GM18873 (cell line): ENCODE data around the gene NFATC1.

Experiments used
- ATAC-seq: cut with Tn5 transposase; IDR thresholded peaks from one replicate; pipeline ENCODE4 v1.9.1; 2021; ENCODE audit warnings: mild to moderate bottlenecking, moderate library complexity, moderate number of reproducible peaks; ENCODE audit not compliant: unreplicated experiment, low FRiP score

Gene NFATC1

GRCh38 chr18:79436556-79437275 is 41.0 kb downstream of the NFATC1 start:
- no peak for ATAC-seq

- ATAC-seq, result no peak
Observed at GRCh38 chr18:79438089-79438897, 42.6 kb downstream of the NFATC1 start.

- ATAC-seq, result no peak
Observed at GRCh38 chr18:79438898-79439627, 43.3 kb downstream of the NFATC1 start.

GRCh38 chr18:79439628-79440023 is 43.9 kb downstream of the NFATC1 start:
- ATAC-seq, result no peak

DNA sequence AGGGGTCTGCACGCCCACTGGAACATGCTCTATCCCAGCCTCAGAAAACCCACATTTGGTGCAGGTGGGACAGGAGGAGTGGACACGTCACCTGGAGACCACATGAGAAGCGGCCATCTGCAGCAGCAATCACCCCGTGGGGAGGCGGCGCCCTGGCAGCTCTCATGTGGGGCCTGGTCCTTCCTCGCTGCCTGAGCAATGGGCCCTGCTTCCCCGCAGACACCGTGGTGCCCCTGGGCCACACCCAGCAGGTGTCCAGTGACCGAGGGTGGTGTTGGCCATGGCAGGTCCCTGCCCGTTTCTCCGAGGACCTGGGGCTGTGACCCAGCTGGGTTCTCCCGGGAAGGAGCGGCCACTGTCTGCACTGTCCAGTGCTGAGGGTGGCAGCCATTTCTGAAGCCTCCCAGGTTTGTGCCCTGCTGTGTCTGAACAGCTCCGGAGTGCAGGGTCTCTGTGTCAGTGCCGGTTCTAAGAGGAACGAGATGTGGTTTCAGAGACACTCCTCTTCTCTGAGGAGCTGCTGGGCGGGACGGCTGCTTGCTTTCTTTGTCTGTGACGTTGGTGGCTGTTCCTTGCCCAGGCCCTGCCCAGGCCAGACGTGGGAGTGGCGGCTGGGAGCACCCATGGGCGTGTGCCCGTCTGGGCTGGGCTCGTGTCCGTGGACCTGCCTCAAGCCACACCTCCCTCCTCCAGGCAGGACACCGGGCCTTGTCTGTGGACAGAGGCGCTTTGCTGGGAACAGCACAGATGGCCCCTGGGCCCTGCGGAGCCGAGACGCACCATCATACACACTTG is 44.8 kb downstream of the NFATC1 start:
- no peak for ATAC-seq

DNA sequence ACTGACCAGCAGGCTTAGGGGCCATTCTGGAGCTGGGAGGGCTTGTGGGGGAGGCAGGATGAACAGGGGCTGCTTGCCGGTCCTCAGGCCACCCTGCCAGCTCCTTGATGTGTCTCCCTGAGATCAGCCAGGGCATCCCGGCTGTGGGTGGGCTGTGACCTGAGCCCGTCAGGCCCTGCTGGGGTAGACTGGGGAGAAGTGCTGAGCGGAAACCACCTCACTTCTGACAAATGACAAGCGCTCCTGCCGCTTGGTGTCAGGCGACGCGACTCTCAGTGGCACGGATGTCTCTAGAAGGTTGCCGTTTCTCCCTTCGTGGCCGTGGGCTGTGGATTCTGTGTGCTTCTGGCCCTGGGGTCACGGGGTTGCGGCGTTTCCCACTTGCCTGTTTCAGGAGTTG is 45.7 kb downstream of the NFATC1 start:
- no peak for ATAC-seq

GRCh38 chr18:79442508-79443221 is 46.9 kb downstream of the NFATC1 start:
- ATAC-seq, result no peak

DNA sequence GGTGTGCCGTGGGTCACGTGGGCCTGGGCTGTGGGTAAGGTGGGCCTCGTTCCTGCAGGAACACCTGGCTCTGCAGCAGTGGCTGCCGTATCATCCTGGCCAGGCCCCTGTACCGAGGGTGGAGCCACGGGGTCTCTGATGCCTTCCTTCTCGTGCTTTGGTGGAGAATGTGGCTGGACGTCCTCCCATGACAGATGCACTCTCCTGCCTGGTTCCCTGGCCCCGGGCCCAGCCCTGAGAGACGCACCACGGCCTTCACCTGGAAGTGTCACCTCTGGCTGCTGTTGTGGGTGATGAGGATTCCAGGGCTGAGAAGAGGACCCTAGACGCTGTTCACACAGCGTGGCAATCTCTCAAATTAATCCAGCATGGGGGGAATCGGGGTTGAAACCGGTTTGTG is 49.5 kb downstream of the NFATC1 start:
- ATAC-seq, result no peak

GRCh38 chr18:79445696-79446561 is 50.2 kb downstream of the NFATC1 start:
- ATAC-seq, result no peak

GRCh38 chr18:79446931-79447330 is 51.2 kb downstream of the NFATC1 start:
- ATAC-seq, result no peak

GRCh38 chr18:79447703-79448367 is 52.1 kb downstream of the NFATC1 start:
- no peak for ATAC-seq

- no peak for ATAC-seq
Observed at GRCh38 chr18:79448621-79449020, 52.9 kb downstream of the NFATC1 start.

DNA sequence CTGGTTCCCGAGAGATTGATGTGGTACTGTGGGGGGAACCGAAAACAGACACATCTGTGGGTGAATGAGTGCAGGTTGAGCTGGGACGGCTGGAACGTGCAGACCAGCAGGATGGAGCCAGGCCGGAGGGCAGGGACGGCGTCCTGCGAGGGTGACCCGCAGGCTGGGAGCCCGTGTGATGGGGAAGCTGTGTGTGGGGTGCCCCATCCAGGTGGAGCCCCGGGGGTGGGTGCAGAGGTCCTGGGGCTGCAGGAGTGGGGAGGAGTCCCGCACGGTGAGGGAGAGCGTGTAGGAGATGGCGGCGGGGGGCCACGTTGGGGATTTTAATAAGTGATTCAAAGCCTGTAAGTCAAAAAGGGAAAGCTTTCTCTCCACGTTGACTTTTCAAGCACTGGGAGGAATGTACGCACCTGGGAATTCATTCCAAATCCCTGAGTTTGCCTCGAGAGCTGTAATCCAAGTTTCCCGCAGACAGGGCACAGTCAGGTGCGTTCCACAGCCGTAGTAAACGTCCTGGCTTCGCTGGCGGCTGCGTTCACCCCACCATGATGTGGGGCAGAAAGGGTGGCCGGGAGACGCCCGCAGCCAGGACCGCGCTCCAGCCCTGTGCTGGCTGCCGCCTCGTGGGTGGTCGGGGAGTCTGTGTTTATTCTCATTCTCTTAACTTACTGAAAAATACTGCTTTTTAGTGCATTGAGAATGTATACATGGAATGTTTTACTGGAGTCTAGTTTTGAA is 54.0 kb downstream of the NFATC1 start:
- no peak for ATAC-seq

DNA sequence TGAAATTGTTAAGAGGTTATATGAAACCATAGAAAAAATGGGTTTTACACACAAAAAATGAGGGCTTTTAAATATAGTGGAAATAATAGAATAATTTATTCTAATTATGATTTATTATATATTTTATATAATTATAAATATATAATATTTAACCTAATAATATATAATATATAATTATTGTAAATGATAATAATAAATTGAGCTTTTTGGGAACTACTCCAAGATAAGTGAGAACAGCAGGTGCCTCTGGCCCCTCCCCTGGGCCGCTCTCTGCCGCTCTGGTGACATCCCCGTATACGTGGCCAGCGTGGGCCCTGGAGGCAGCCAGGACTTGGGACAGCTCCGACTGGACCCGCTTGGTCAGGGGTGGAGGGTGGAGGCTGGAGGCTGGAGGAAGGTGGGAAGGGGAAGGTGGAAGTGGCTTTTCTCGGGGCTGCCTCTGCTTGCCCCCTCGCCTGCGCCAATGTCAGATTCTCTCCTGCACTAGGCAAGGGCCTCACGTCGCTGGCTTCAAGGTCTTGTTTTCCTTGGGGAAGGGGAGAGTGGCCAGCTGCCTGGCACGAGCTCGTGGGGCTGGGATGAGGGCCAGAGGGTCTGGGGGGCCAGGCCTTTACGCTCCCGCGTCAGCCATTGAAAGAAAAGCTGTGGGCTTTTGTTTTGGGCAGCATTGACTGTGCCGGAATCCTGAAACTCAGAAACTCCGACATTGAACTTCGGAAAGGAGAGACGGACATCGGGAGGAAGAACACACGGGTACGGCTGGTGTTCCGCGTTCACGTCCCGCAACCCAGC is 54.8 kb downstream of the NFATC1 start:
- ATAC-seq, result no peak

DNA sequence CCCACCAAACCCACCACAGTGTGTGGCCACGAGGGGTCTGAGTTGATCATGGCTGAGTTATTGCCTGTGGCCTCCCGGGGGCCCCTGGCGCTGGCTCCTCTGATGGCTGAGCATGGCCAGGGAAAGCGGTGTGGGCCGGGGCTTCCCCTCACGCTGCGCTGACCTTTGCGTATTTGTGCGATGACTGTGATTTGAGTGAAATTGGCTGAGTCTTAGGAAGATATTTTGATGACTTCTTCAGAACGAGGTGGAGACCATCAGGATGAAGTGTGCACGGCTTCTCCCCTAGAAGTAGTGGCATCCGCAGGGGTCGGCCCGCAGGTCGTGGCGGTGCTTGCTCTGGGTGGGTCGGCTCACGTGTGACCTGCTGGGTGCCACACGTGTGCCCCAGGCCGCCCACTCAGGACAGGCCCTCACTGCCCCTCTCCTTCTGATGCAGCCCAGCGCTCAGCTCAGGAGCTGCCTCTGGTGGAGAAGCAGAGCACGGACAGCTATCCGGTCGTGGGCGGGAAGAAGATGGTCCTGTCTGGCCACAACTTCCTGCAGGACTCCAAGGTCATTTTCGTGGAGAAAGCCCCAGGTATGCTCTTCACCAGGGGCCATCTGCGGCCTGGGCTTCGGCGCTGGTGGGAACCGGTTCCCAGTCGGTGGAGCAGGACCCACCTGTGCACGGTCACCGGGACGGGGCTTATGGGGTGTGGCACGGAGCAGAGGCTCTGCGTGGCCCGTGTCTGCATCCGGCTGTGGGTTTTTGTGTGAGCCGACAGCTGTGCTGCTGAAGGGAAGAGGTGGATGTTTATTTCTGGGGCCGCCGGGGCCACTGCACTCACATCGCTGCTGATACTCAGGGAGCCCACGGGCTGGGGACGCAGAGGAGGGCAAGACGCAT is 55.8 kb downstream of the NFATC1 start:
- no peak for ATAC-seq
